ENCODE measurements around the gene ACSS2.

DNA sequence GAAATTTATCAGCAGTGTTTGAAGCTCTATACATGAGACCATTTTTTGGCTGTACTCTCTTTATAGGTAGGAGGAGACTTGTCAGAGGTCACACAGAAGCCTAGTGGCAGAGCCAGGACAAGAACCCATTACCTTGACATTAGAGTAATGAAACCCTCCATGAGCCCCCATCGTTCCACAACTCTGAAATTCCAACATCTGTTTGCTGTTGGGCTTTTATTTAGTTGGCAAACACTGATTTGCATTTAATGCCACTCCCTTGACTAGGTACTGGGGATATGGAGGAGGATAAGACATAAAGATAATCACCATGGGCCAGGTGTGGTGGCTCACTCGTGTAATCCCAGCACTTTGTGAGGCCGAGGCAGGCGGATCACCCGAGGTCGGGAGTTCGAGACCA lies 77.5 kb downstream of the ACSS2 start:
- TF ChIP-seq RARB (CRISPR knock-in tag; IDR thresholded peaks at IDR 0.05), result no peak
- TF ChIP-seq, protein P1, sequence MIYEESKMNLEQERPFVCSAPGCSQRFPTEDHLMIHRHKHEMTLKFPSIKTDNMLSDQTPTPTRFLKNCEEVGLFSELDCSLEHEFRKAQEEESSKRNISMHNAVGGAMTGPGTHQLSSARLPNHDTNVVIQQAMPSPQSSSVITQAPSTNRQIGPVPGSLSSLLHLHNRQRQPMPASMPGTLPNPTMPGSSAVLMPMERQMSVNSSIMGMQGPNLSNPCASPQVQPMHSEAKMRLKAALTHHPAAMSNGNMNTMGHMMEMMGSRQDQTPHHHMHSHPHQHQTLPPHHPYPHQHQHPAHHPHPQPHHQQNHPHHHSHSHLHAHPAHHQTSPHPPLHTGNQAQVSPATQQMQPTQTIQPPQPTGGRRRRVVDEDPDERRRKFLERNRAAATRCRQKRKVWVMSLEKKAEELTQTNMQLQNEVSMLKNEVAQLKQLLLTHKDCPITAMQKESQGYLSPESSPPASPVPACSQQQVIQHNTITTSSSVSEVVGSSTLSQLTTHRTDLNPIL (CRISPR knock-in tag; IDR thresholded peaks at IDR 0.05; ENCODE audit: low read depth), result no peak
- TF ChIP-seq ZNF8 (CRISPR knock-in tag; IDR thresholded peaks at IDR 0.05), result no peak

Data from SK-N-SH treated with all-trans-retinoic acid at 6 μM for 48 hours (cell line).